GM19238 (cell line): ENCODE data around the gene FAM78A.

ENCODE experiments used
- DNase-seq: peaks from one replicate; pipeline ENCODE4 v3.0.0; 2011; ENCODE audit warnings: low spot score; ENCODE audit not compliant: insufficient read length

Gene FAM78A

DNA sequence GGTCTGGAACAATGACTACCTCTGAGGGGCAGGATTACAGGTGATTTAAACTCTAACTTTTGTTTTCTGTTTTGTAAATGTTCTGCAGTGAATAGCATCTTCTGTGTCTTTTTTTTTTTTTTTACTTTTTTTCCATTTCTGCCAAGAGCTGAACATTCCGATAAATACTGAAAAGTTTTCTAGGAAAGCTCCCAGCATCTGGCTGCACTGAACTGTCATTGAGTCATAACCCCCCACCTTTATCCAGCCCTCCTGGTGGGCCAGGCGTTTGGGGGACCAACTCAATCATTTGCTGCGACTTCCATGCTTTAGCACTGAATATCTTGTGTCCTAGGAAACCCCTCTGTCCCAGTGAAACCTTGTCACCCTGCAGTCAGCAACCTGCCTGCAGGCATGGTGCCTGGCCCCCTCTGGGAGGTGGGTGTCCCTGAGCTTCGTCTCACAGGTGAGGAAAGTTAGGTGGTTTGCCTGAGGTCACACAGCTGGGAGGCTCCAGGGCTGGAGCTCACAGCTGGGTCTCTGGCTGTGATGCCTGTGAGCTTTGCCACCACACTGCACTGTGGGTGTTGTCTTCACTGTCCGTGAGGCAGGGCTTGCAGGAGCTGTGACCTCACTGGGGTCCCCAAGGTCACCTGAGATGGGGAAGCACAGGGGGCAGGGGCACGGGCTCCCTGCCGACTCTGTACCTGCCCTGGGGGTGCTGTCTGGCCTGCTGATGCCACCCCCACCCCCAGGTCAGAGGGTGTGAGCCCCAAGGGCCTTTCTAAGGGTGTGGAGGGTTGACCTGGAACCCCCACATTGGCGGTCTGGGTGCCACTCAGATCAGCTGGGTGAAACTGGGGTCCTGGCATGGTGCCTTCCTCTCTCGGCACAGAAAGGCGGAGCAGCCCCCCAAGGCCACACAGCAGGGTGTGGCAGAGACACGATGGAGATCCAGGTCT is 27.3 kb upstream of the FAM78A start:
- no peak for DNase-seq

DNA sequence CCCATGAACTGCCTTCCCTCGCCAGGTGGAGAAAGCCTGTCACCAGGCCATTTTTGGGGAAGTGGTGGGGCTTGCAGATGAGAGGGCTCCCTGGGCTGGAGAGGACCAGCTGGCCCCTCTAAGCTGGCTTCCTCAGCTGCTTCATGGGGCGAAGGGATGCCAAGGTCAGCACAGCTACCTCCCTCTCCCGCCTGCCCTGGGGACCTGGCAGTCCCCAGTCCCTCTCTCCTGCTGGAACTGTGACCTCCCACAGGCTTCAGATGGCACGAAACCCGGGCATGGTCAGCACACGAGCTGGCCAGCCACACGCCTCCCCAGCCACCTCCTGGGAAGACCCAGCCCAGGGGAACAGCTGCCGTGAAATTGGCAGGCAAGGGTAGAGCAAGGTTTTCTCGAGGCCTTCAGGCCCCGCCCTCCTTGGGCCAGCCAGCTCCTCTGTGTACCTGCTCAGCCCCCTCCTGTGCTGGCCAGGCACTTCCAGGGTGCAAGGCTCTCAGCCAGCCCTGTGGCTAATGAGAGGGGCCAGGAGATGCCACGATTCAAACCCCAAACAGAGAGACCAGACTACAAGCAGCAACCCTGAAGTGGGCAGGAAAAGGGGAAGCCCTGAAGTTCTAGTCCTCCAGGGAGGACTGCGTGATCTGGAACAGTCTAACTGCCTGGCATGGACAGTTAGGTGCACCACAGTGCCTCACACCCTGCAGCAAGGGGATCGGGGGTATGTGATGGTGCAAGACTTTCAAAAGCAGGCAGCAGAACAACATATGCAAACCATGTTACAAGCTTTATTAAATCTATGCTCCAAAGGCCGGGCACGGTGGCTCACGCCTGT is 26.1 kb upstream of the FAM78A start:
- no peak for DNase-seq

DNA sequence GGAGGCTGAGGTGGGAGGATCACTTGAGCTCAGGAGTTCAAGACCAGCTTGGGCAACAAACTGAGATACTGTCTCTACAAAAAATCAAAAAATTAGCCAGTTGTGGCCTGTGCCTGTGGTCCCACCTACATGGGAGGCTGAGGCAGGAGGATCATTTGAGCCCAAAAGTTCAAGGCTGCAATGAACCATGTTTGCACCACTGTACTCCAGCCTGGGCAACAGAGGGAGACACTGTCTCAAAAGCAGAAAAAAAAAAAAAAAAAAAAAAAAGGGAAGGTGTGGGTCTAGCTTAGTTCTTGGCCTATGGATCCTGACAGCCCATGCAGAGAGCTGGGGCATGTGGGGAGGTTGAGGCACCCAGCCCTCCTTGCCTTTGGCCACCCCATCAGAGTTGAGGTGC is 24.1 kb upstream of the FAM78A start:
- DNase-seq: no peak

DNA sequence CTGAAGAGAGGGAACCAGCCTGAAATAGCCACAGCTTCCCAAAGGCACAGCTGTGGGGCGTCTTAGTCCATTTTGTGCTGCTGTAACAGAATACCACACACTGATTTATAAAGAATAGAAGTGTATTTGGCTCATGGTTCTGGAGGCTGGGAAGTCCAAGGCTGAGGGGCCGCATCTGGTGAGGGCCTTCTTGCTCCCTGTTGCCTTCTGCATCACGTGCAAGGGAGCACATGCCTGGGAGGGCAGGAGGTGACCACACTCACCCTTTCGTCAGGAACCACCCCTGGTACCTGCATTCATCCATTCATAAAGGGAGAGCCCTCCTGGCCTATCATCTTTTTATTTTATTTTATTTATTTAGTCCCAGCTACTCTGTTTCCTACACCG is 23.6 kb upstream of the FAM78A start:
- DNase-seq: no peak

DNA sequence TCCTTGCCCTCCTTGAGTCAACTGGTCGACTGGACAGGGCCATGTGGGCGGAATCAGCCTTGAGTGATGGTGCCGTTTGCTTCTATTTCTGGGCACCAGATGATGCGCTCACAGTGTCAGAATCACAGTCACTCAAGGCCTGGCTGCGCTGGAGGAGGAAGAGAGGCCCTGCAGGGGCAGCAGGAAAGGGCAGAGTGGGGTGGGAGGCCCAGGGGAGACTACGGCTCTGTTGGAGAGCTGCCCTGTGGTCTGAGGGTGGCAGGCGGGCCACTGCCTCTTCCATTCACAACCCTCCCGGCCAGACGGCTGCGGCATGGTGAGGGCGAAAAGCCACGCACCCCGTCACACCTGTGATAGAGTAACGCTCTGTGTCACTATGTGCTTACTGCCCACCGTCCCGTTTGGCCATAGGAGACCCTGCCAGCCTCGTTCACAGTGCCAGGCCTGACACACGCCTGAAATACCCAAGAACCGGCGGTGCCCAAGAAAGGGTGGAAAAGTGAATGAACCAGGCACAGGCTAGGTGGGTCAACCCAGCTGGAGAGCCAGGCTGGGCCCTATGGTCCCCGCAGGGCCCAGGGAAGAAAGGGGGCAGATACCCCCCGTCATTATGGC is 23.1 kb upstream of the FAM78A start:
- DNase-seq: no peak

DNA sequence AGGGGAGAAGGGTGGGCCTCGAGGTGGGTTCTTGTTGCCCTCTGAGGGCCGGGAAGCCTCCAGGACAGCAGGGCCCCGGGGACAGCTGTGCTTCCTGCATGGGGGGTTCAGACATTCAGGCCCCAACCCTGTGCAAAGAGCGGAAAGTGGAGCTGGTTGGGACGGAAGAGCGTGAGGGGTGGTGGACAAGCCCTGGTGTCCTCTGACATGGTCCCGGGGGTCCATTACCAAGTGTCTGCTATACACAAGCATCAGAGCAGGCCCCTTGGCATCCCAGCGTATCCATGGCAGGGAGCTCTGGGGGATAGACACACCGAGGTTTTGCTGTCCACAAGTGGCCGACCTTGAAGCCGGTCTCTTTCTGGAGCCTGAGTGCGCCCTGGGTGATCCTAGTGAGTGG is 22.5 kb upstream of the FAM78A start:
- no peak for DNase-seq

DNA sequence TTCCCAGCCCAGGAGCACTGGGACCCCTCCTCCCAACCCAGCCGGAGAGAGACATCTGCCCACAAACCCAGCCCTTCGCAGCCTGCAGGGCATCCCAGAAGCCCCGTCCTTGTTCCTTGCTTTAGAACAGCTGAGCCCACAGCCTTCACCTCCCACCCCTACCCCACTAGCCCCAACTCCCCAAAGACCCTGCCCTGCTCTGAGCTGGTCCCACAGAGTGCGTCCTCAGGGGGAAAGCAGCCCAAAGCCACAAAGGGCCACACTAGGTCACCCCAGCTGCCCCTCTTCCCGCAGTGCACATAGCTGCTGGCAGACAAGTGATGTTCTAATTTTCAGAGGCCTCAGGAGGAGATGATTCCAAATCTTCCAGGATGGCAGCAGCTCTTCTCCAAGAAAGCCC is 22.0 kb upstream of the FAM78A start:
- DNase-seq: no peak

DNA sequence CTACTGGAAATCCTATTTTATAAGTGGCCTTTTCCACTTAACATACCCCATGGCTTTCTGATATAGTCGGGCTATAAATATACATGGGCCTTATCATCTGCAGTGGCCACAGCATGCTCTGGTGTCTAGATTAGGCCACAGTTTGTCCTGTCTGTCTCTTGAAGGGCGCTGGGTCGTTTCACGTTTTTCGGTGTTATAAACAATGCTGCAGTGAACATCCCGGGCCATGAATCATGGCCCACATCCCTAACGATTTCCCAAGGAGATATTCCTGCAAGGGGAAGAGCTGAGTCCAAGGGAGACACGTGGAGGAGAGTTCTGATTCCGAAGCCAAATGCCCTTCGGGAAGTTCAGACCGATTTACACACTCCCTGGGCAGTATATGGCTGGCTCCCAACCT is 21.6 kb upstream of the FAM78A start:
- DNase-seq: no peak

DNA sequence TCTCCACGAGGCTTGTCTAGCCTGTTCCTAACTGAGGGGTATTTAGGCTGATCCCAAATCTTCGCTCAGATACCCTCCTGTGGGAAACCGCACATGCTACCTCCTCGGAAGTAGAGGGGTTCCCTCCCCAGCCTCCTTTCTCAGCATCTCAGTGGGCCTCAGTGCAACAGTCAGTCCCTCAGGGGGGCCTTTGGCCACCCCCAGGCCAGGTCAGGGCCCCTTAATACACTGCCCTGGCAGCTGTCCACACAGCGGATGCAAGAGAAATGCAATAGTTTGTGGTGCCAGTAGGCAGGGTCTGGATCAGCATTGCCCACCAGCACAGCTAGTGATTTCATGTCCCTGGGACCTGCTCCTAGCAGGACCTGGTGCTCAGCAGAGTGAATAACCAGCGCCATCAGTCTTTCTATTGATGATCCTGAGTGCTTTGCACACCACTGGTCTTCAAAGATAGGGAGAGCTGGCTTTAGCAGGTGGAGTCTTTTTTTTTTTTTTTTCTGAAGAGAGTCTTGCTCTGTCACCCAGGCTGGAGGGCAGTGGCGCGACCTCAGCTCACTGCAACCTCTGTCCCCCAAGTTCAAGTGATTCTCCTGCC is 20.7 kb upstream of the FAM78A start:
- DNase-seq: no peak

DNA sequence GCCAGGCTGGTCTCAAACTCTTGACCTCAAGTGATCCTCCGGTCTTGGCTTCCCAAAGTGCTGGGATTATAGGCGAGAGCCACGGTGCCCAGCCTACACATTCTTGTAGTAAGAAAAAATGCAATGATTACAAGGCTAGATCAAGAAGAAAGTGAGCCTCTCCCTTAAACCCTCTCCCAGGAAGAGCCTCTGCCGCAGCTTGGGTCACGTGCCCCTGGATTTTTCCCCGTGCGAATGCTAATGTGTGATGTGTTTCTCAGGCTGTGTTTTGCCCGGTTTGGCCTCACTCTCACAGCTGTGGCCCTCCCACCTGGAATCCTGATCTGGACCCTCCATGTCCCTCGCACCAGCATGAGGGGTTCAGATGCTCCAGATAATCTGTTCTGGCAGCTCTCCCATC is 20.1 kb upstream of the FAM78A start:
- no peak for DNase-seq

DNA sequence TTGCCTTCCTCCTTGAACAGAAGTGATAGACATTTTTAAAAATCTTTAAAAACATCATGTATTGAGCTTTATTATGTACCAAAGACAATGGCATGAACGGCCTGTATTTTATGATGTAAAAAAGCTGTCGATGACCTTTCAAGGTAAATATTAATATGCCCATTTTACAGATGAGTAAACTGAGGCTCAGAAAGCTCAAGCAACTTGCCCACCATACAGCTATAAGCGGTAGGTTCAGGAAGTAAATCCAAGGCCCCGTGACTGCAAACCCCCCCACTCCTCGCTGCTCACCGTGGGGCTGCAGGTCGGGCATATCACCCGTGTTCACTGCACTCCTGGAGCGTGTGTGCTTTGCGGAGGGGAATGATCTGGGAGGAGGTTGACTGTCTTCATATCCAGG is 16.6 kb upstream of the FAM78A start:
- DNase-seq: no peak

DNA sequence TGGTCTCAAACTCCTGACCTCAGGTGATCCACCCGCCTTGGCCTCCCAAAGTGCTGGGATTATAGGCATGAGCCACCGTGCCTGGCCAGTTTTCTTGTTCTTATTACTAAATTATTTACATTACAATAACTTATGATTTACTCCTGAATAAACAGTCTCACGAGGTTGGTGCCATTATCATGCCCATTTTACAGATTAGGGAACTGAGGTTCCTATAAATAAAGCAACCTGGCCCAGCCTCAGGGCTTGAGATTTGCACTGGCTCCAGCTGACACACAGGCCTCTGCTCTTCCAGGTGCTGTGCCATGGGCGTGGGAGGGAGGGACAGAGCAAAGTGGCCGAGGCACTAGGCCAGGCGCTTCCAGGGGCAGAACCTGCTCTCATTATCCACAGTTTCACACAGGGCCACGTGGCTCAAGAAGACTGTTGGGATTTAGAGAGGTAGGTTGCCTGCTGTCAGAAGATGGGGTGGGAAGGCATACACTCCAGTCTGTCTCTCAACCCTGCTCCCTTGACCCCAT is 15.5 kb upstream of the FAM78A start:
- no peak for DNase-seq

DNA sequence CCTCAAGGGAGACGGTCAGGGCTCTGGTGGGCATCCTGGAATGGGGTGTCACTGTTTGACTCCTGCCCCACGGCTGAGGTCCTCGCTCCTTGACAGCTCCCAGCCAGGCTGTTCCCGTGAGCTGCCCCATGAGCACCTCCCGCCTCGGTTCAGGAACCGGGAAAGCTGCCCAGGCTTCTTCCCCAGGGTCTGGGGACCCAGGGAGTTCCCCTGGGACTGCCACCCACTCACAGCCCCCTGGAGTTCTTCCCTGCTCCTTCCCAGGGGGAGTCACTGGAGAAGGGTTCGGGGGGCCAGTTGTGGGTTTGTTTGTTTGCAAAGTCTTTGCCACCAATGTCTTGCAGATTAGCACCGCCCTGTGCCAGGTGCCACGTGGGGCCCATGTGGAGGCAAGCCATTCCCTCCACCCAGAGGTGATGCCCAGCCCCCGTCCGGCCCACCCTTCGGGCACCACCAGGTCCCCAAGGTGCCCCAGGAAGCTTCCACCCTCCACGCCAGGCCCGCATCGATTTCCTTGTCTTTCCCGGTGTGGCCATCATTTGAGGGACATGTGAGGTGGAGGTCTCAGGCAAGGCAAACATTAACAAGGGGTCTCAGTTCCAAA is 14.6 kb upstream of the FAM78A start:
- DNase-seq: no peak

DNA sequence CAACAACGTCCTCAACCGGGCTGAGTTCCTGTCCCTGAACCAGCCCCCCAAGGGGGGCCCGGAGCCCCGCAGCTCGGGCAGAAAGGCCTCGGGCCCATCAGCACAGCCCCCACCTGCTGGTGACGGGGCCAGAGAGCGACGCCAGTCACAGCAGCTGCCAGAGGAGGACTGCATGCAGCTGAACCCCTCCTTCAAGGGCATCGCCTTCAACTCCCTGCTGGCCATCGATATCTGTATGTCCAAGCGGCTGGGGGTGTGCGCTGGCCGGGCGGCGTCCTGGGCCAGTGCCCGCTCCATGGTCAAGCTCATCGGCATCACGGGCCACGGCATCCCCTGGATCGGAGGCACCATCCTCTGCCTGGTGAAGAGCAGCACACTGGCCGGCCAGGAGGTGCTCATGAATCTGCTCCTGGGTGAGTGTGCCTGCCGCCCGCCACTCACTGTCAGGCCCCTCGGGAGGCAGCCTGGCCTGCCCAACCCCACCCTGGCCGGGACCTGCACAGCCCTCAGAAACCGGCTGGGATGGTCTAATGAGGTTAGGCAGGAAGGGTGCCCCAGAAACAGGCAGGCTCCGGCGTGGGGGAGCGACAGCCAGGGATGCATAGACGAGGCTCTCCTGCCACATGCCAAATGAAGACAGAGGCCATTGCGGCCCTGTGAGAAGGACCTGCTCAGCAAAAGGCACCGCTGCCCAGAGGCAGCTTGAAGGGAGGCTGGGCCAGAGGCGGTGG is 13.9 kb upstream of the FAM78A start:
- no peak for DNase-seq

DNA sequence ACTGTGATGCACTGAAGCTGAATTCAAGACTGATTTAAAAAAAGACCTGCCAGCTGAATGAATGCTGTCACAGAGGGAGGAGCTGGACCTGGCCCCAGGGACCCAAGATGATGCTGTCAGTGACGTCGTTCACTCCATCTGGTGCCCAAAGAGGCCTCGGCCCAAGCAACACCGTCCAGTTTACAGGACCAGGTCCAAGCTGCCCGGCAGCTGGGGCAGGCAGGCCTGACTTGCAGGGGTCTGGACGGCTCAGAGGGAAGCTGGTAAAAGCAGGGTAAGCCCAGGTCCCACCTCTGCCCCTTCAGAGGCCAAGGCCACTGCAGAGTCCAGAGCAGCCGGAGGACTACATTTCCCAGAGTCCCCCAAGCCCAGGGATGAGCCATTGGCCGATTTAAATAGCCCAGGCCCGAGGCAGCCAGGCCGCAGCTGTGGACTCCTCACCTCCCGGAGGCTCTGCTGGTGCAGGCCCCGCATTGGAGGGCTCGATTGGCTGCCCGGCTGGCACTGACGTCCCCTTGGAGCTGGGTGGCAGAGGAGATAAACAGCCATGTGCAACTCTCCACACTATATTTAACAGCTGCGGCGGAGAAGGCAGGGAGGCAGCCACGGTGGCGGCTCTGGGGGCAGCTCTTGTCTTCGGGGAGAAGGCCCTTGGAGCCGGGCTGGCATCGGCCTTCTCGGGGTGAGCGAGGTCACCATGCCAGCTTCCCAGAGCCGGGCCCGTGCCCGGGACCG is 13.2 kb upstream of the FAM78A start, which contains the start of gene PLPP7:
PLPP7 (plus strand) TSS at position 423 of the 735 bp plus-strand sequence; CDS start at position 698, 275 bp downstream.
- no peak for DNase-seq

DNA sequence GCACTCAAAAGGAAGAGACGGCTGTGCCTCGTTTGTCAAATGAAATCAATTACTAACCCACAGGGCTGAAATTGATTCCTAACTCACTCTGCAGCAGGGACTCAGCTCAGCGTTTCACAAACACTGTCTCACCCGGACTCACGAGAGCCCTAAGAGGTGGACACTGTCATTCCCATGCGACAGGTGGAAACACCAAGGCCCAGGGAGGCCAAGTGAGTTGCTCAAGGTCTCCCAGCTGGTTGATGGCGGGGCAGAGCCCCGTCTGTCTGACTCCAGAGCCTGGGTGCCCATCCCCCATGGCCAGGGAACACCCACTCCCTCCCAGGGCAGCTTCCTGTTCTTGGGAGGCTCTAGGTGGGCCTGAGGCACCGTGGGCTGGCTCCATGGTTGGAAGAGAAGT is 11.9 kb upstream of the FAM78A start:
- no peak for DNase-seq

DNA sequence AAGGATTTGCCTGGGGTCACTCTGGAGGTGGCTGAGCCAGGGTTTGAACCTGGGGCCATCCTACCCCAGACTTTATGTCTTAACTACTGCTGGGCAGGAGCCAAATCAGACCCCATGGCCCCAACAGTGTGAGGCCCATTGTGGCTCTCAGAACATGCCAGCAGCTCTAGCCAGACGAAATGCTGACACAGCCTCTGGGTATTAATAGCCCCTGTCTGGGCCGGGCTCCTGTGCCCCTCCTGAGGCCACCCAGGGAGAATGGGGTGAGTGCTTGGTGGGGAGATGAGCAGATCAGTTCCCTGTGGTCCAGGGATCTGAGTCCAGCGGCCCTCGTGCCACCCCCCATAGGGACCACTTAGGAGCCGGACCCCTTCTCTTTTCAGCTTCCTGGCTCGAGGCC is 11.0 kb upstream of the FAM78A start:
- no peak for DNase-seq

DNA sequence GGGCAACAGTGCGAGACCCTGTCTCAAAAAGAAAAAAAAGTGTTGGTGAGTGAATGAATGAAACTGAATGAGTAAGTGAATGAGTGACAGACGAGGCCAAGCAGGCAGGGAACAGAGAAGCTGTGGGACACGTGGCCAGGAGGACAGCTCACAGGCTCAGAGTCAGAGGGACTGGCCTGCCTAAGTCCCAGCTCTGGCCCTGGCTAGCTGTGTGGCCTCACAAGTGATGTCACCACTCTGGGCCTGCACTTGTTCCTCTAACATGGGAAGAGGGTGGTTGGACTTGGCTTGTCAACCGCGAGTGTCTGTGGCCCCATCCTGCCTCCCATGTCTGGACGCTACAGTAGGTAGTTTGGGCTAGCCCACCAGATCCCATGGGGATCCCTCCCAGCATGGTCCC is 8.5 kb upstream of the FAM78A start:
- no peak for DNase-seq

DNA sequence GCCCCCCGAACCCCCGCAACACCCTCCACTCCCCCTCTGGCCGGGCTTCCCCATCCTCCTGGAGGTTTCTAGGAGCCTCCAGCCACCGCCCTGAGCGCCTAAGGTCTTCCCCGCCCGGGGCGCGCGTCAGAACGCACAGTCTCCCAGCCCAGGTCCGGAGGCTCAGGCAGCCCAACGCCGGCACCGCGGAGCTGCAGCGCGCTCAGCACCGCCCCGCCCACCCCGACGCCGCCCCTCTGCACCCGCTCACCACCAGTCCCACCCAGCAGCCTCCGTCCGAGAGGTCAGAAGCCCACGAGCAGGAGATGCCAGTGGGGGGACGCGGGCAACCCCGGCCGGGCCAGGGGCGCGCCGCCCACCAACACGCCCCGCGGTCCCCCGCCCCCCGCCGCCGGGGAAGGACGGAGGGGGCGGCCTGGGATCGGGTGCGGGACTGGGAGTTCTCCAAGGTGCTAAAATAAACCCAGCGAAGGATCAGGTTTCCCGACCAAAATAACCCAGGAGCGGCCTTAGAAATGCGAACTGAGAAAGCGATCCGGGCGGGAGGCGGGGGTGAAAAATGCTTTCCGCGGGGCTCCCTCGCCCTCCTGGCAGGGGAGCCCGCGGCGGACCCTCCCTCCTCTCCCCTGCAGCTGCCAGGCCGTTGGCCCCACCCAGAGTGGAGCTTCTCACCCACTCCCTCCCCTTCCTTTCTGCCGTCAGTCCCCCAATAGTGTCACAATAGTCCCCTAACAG is 6.5 kb upstream of the FAM78A start:
- no peak for DNase-seq
